Measurements from ENCODE around the gene CEBPE.

DNA sequence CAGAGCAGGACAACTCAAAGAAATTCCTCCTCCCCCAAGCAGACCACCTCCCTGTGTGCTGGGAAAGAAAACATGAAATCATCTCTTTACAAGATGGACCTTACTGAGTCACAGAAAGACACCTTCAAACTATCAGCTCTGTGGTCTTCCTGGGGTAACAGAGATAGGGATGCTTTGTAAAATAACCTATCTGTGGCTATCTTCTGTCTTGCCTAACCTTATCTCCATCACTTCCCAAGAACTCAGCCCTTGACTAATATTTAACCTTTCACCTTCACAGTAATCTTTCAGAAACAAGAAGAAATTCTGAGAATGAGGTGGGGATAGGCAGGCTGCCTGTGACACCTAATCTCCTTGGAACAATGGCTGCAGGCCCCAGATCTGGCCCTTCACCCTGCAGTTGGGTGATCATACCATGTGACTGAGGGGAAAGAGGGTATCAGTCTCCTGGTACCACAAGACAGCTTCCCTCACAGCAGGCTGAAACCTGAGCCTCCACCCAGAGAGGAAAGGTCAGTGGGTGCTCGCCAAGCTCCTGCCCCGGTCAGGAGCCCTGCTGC lies 27.4 kb upstream of the CEBPE start:
- TF ChIP-seq POLR2A (IDR thresholded peaks at IDR 0.05) (peak; percentile 28 to 36), CTCF (IDR thresholded peaks at IDR 0.05 in 4 of 5, conservative IDR thresholded peaks at IDR 0.05 in 1 of 5) (no peak)
